ENCODE results near the gene C12orf76. TPM values are rescaled to one million over a fixed set of nuclear protein-coding genes. Genes with fewer than 3 reads are reported as not detected.

C12orf76 gene
- total RNA-seq, 2 donors from 2014 or later: 9.9 to 16.3 TPM

Other genes with a start within 250 kb of the C12orf76 start
- not detected for gene TRPV4, start 215.1 kb downstream of the C12orf76 start, total RNA-seq
- 10 to 100 TPM; 25.7 to 26.4 TPM for gene GLTP, start 168.0 kb downstream of the C12orf76 start, total RNA-seq
- 10 to 100 TPM in 1 of 2 donors, 1 to 10 TPM in 1; 9.8 to 20.2 TPM for gene TCHP, start 148.2 kb downstream of the C12orf76 start, total RNA-seq
- 10 to 100 TPM; 70.8 to 75.2 TPM for gene GIT2, start 52.2 kb downstream of the C12orf76 start, total RNA-seq
- 10 to 100 TPM; 61.4 to 68.5 TPM for gene ANKRD13A, start 49.1 kb downstream of the C12orf76 start, total RNA-seq
- 1 to 10 TPM; 2.4 to 3.4 TPM for gene IFT81, start 75.8 kb upstream of the C12orf76 start, total RNA-seq
- gene ATP2A2, start 232.7 kb upstream of the C12orf76 start, total RNA-seq: 100 to 1,000 TPM; 135 to 261 TPM

Measured in activated T-helper 17 cell treated with anti-CD3 and anti-CD28 coated beads, Interleukin-2, amount 50 U/mL, for 72 hours (primary cell).